ENCODE data around the gene GPX1.
A peak's percentile ranks its signal among the peaks of the same experiment; 100 is the strongest.

GRCh38 chr3:49339941-49340800 is 18.0 kb downstream of the GPX1 start, which contains the start of gene USP4:
- peak; percentile 73 for TF ChIP-seq CTCF (IDR thresholded peaks at IDR 0.05)
- no peak for TF ChIP-seq ZFX (IDR thresholded peaks at IDR 0.05; ENCODE audit: borderline replicate concordance)
